IMR-90 (cell line): ENCODE measurements around the gene KIF22. TPM values are rescaled to one million over a fixed set of nuclear protein-coding genes. Genes with fewer than 3 reads are reported as not detected.

Experiments
- ATAC-seq: fragments of 200-7000 bp; cut with Tn5 transposase; 2 replicates; pipeline ENCODE4 v1.9.1; 2020; ENCODE audit warnings: low read depth, mild to moderate bottlenecking, moderate library complexity
- BruUV-seq: library from RNA; stranded (reverse); fragments of 400-500 nt; replicated peaks from 2 replicates; lab custom pipeline; 2021; lab: Mats Ljungman, UMichigan
- CTCF ChIA-PET: fragments of 300-600 bp; formaldehyde crosslinking; extraction: SDS; loops from one replicate; lab custom pipeline; 2021; ENCODE audit warnings: antibody characterized with exemption; lab: Yijun Ruan, JAX
- POLR2A ChIA-PET: fragments of 300-600 bp; sonication (Branson Sonifier 250); formaldehyde crosslinking; loops from one replicate; lab custom pipeline; 2022; ENCODE audit warnings: antibody characterized with exemption; ENCODE audit not compliant: unreplicated experiment; lab: Charles Lee
- DNase-seq: peaks from one replicate; pipeline ENCODE4 v3.0.0; 2013
- H2AFZ ChIP-seq: replicated peaks from 2 replicates; pipeline ENCODE3; 2013; ENCODE audit warnings: low read length, mild to moderate bottlenecking; ENCODE audit not compliant: poor library complexity
- H2AK5ac ChIP-seq: 2 replicates; pipeline ENCODE4 v1.6.1; 2013; ENCODE audit warnings: low read depth, low read length, inconsistent platforms
- H2AK9ac ChIP-seq: replicated peaks from 2 replicates; pipeline ENCODE3; 2013; ENCODE audit warnings: mild to moderate bottlenecking, low read depth, low read length, moderate library complexity; ENCODE audit not compliant: poor library complexity
- H2BK120ac ChIP-seq: 2 replicates; pipeline ENCODE4 v1.6.1; 2013; ENCODE audit warnings: low read depth, low read length, inconsistent platforms
- H2BK15ac ChIP-seq: 3 replicates; pipeline ENCODE4 v1.6.1; 2013; ENCODE audit warnings: low read depth, low read length, inconsistent platforms
- H2BK20ac ChIP-seq: 2 replicates; pipeline ENCODE4 v1.6.1; 2013; ENCODE audit warnings: low read depth, mild to moderate bottlenecking, inconsistent platforms, low read length, moderate library complexity
- H2BK5ac ChIP-seq: 2 replicates; pipeline ENCODE4 v1.6.1; 2013; ENCODE audit warnings: mild to moderate bottlenecking, low read depth, low read length, inconsistent platforms; ENCODE audit not compliant: poor library complexity, severe bottlenecking
- H3K14ac ChIP-seq: replicated peaks from 2 replicates; pipeline ENCODE4 v1.6.1; 2013; ENCODE audit warnings: low read depth, low read length, inconsistent platforms
- H3K18ac ChIP-seq: 2 replicates; pipeline ENCODE4 v1.6.1; 2013; ENCODE audit warnings: low read depth, low read length, control low read depth
- H3K23ac ChIP-seq: 2 replicates; pipeline ENCODE4 v1.6.1; 2013; ENCODE audit warnings: low read depth, low read length, inconsistent platforms
- H3K27ac ChIP-seq: 2 replicates; pipeline ENCODE4 v1.5.1; 2013; ENCODE audit warnings: mild to moderate bottlenecking, control low read depth, low read length; ENCODE audit not compliant: insufficient read depth
- H3K27me3 ChIP-seq: 2 replicates; pipeline ENCODE4 v1.6.1; 2013; ENCODE audit warnings: low read length; ENCODE audit not compliant: control insufficient read depth, insufficient read depth
- H3K36me3 ChIP-seq: 2 replicates; pipeline ENCODE4 v1.6.1; 2013; ENCODE audit warnings: low read length, mixed read lengths; ENCODE audit not compliant: control insufficient read depth, insufficient read depth
- H3K4ac ChIP-seq: 2 replicates; pipeline ENCODE4 v1.6.1; 2013; ENCODE audit warnings: low read depth, low read length, inconsistent platforms
- H3K4me1 ChIP-seq: 2 replicates; pipeline ENCODE4 v1.6.1; 2013; ENCODE audit warnings: low read length, mixed read lengths; ENCODE audit not compliant: control insufficient read depth, insufficient read depth
- H3K4me2 ChIP-seq: 2 replicates; pipeline ENCODE4 v1.6.1; 2013; ENCODE audit warnings: low read depth, mild to moderate bottlenecking, control low read depth, low read length, moderate library complexity
- H3K4me3 ChIP-seq: 2 replicates; pipeline ENCODE4 v1.5.1; 2013; ENCODE audit warnings: low read depth, mild to moderate bottlenecking, control low read depth, low read length, moderate library complexity; ENCODE audit not compliant: insufficient read depth
- H3K56ac ChIP-seq: 2 replicates; pipeline ENCODE4 v1.6.1; 2013; ENCODE audit warnings: low read length, inconsistent platforms; ENCODE audit not compliant: insufficient read depth; ENCODE audit errors: extremely low read depth
- H3K79me1 ChIP-seq, 2 experiments: 2 replicates each; pipeline ENCODE4 v1.6.1; 2013; ENCODE audit warnings: low read length in 2 of 2, inconsistent platforms in 1 of 2, low read depth in 1 of 2
- H3K9ac ChIP-seq: 2 replicates; pipeline ENCODE4 v1.6.1; 2013; ENCODE audit warnings: low read depth, low read length, control low read depth
- H3K9me1 ChIP-seq: 2 replicates; pipeline ENCODE4 v1.6.1; 2013; ENCODE audit warnings: low read length, inconsistent platforms; ENCODE audit not compliant: insufficient read depth
- H3K9me3 ChIP-seq: 2 replicates; pipeline ENCODE4 v1.6.1; 2013; ENCODE audit warnings: low read length; ENCODE audit not compliant: control insufficient read depth, insufficient read depth
- H4K20me1 ChIP-seq: 2 replicates; pipeline ENCODE4 v1.6.1; 2013; ENCODE audit warnings: low read length, inconsistent platforms; ENCODE audit not compliant: insufficient read depth
- H4K5ac ChIP-seq: 2 replicates; pipeline ENCODE4 v1.6.1; 2013; ENCODE audit warnings: mild to moderate bottlenecking, low read depth, low read length, control low read depth
- H4K8ac ChIP-seq, 2 experiments: 2 replicates each; pipeline ENCODE4 v1.6.1; 2013; ENCODE audit warnings: low read depth in 2 of 2, low read length in 2 of 2, control low read depth in 1 of 2, inconsistent platforms in 1 of 2
- H4K91ac ChIP-seq: 2 replicates; pipeline ENCODE4 v1.6.1; 2013; ENCODE audit warnings: low read depth, low read length, inconsistent platforms; ENCODE audit not compliant: insufficient read depth
- BHLHE40 ChIP-seq: fragments of 150-350 bp; IDR thresholded peaks from 2 replicates; pipeline ENCODE4 v1.6.1; 2016; ENCODE audit warnings: mild to moderate bottlenecking, low read depth, low read length
- CEBPB ChIP-seq: IDR thresholded peaks from 2 replicates; pipeline ENCODE4 v1.6.1; 2012; ENCODE audit warnings: low read depth, low read length, improper control_type of control experiment
- MAFK ChIP-seq: IDR thresholded peaks from 2 replicates; pipeline ENCODE4 v1.6.1; 2012; ENCODE audit warnings: low read depth, low read length, improper control_type of control experiment
- MAZ ChIP-seq: IDR thresholded peaks from 2 replicates; pipeline ENCODE4 v1.6.1; 2012; ENCODE audit warnings: low read depth, mild to moderate bottlenecking, low read length, improper control_type of control experiment, moderate library complexity, borderline replicate concordance
- MXI1 ChIP-seq: IDR thresholded peaks from 2 replicates; pipeline ENCODE4 v1.6.1; 2012; ENCODE audit warnings: low read depth, mild to moderate bottlenecking, low read length, moderate library complexity, borderline replicate concordance
- POLR2A ChIP-seq: IDR thresholded peaks from 2 replicates; pipeline ENCODE4 v1.6.1; 2012; ENCODE audit warnings: mild to moderate bottlenecking, low read depth, low read length
- RFX5 ChIP-seq: IDR thresholded peaks from 2 replicates; pipeline ENCODE4 v1.8.0; 2012; ENCODE audit warnings: low read depth, mild to moderate bottlenecking, low read length, moderate library complexity
- WGBS, 2 experiments: methylation state at CpG; one replicate each; pipeline versions ENCODE4 v1.1.5 to v1.1.7; 2013; ENCODE audit warnings: missing lambda C conversion rate in 2 of 2; ENCODE audit not compliant: insufficient read length in 1 of 2; ENCODE audit errors: extremely low coverage in 2 of 2; 5-methylcytosine and 5-hydroxymethylcytosine counted together
- dilution Hi-C: fragments of 300-500 bp; cut with HindIII; formaldehyde crosslinking; loops from one replicate; pipeline ENCODE4 v1.14.3; 2018; ENCODE audit warnings: low sequenced_read_pairs; ENCODE audit not compliant: unreplicated experiment
- in situ Hi-C: fragments of 300-500 bp; cut with MboI; formaldehyde crosslinking; loops from 3 replicates; pipeline ENCODE4 v1.14.3; 2019; ENCODE audit warnings: low sequenced_read_pairs, inconsistent platforms, mixed read lengths
- intact Hi-C: fragments of 100-400 bp; cut with micrococcal nuclease; formaldehyde crosslinking; loops from 2 replicates; pipeline ENCODE4 v1.10.0; 2022
- polyA plus RNA-seq, 3 experiments: library from polyadenylated mRNA; depleted of rRNA; stranded (reverse); fragments of >200 nt; gene quantifications; 2 replicates each; pipeline ENCODE4 v1.2.3, GENCODE V29; 2012; ENCODE audit warnings: low replicate concordance in 1 of 3
- total RNA-seq: library from RNA; depleted of rRNA; stranded (reverse); fragments of >200 nt; gene quantifications from 2 replicates; pipeline ENCODE4 v1.2.3, GENCODE V29; 2012
- TF ChIP-seq, protein P1 (sequence below): fragments of 150-350 bp; IDR thresholded peaks from 2 replicates; pipeline ENCODE4 v1.6.1; 2017; ENCODE audit warnings: mild to moderate bottlenecking, antibody characterized with exemption, low read length, low read depth

The KIF22 gene
- total and polyA plus RNA-seq, 2 of the 4 experiments (the other 2 are of a cell fraction) = 43.0 to 65.1 TPM

DNA sequence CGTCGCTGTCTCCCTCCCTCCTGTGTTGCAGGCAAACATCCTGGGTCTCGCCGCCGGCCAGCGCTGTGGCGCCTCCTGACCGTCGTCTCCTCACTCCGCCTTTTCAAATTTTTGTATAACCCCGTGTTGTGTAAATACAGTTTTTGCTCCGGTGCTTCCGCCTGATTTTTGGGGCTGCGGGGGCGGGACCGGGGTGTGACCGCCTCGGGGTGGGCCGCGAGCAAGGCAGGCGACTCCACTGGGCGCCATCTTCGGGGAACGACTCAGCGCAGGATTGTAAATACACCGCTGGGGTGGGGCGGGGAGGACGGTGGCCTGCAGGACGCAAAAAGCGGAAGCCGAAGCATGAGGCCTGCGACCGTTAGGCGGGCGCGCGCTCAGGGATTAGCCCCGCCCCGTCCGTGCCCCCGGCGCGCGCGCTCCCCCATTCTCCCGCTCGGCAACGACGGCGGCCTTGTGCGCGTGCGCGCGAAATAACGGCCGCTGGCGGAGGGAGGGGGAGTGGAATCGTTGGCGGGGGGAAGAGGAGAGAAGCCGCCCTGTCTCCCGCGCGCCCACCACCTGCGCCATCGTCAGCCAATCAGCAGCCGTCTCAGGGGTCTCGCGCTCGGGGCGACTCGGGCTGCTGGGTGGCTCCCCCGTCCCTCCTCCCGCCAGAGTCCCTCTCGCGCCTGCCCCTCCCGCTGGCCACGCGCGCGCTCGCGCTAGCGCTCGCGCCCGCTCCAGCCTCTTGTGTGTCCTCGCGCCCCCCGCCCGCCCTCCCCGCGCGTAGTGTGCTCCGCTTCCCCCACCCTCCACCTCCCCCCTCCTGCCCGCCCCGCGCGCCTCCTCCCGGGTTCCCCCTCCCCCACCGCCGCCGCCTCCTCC, 14.9 kb downstream of the KIF22 start:
- Histone ChIP-seq H4K91ac (peak overlapping the region; percentile 96), H3K14ac (peak overlapping the region; percentile 99), H3K23ac (peak overlapping the region; percentile 77; the same call in 1 of the 2 replicates), H2BK120ac (peak overlapping the region; percentile 75), H3K27ac (peak overlapping the region; percentile 96), H3K9ac (peak overlapping the region; percentile 97), H2AFZ (peak overlapping the region; percentile 89), H3K4ac (peak overlapping the region; percentile 98), H2BK15ac (no peak overlapping the region; the same call in 2 of the 3 replicates), H2AK5ac (peak overlapping the region; percentile 100), H3K9me1 (0 out of 2 replicates have a peak, but pooled peaks cover 3% of the 10 kb centered on the region), H4K8ac (peak overlapping the region; percentile 97 to 99), H3K4me1 (peaks cover 15% of the 10 kb centered on the region), H3K4me2 (peak overlapping the region; percentile 94), H3K56ac (peak overlapping the region; percentile 82), H2AK9ac (peak overlapping the region; percentile 99), H4K20me1 (peaks cover 19% of the 10 kb centered on the region), H2BK5ac (peak overlapping the region; percentile 96), H3K18ac (peak overlapping the region; percentile 58), H3K9me3 (no peaks in the 10 kb centered on the region), H3K36me3 (peaks cover 24% of the 10 kb centered on the region), H3K27me3 (no peaks in the 10 kb centered on the region), H2BK20ac (no peak overlapping the region), H3K4me3 (peak overlapping the region; percentile 79), H4K5ac (peak overlapping the region; percentile 97), H3K79me1 (peaks cover 4 to 35% of the 10 kb centered on the region in 2 experiments; a peak in 3 of 4 replicates)
- TF ChIP-seq CEBPB (no peak), POLR2A (peak; percentile 77; the same call in 1 of the 2 replicates), MAFK (no peak), MAZ (peak; percentile 99), RFX5 (no peak), MXI1 (peak; percentile 58; the same call in 1 of the 2 replicates), BHLHE40 (0 out of 2 replicates have a peak, but pooled peaks have one; percentile 32)
- TF ChIP-seq, protein P1, sequence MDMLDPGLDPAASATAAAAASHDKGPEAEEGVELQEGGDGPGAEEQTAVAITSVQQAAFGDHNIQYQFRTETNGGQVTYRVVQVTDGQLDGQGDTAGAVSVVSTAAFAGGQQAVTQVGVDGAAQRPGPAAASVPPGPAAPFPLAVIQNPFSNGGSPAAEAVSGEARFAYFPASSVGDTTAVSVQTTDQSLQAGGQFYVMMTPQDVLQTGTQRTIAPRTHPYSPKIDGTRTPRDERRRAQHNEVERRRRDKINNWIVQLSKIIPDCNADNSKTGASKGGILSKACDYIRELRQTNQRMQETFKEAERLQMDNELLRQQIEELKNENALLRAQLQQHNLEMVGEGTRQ = peak; percentile 46; the same call in 1 of the 2 replicates
- ChIA-PET POLR2A (interaction anchor here (1.1 kb wide), 1 partner anchor 8 kb away, joined by 5 read pairs; no protein-coding TSS in a partner anchor), CTCF (interaction anchor here (1.3 kb wide), 1 partner anchor 15 kb away, joined by 3 read pairs; the partner anchor contains the start of gene KIF22)
- DNase-seq (peak; percentile 97), ATAC-seq (peak; percentile 69)
- in situ Hi-C loops = no loop called here
- no TSS peak for BruUV-seq
- dilution Hi-C loops = no loop called here
- 1% methylated on average over 34 of the region's 103 CpGs; no CpG with 5 or more reads in 1 of the 2 experiments for WGBS, 2 experiments
- intact Hi-C loops = loop anchor here (1.0 kb wide), 1 partner anchor 105 kb away; no protein-coding TSS in a partner anchor
